C4-2B (cell line): ENCODE measurements around the gene AQP6.

Source experiments
- H3K27ac ChIP-seq: fragments of 450-650 bp; 2 replicates; pipeline ENCODE4 v1.5.1; 2017
- CTCF ChIP-seq: fragments of 450-650 bp; conservative IDR thresholded peaks from 2 replicates; pipeline ENCODE4 v1.5.1; 2017; ENCODE audit warnings: mild to moderate bottlenecking
- ZFX ChIP-seq: fragments of 450-650 bp; IDR thresholded peaks from 2 replicates; pipeline ENCODE4 v1.6.1; 2017

AQP6 gene

GRCh38 chr12:49998453-49998852 is 25.7 kb downstream of the AQP6 start:
- no peak overlapping the region for H3K27ac ChIP-seq
- no peak for TF ChIP-seq ZFX
- TF ChIP-seq CTCF: no peak

- TF ChIP-seq CTCF (no peak), ZFX (no peak)
- no peak overlapping the region for H3K27ac ChIP-seq
Measured at GRCh38 chr12:50003595-50003994, 30.8 kb downstream of the AQP6 start.

GRCh38 chr12:50004696-50005095 is 31.9 kb downstream of the AQP6 start:
- H3K27ac ChIP-seq: no peak overlapping the region

GRCh38 chr12:50005175-50005574 is 32.4 kb downstream of the AQP6 start:
- no peak for TF ChIP-seq ZFX
- TF ChIP-seq CTCF: no peak
- no peak overlapping the region for H3K27ac ChIP-seq

More at GRCh38 chr12:50004696-50005095, 31.9 kb downstream of the AQP6 start:
- TF ChIP-seq CTCF (no peak), ZFX (no peak)

GRCh38 chr12:50006280-50006679 is 33.5 kb downstream of the AQP6 start:
- TF ChIP-seq ZFX (no peak), CTCF (no peak)
- no peak overlapping the region for H3K27ac ChIP-seq

GRCh38 chr12:50006754-50007442 is 34.2 kb downstream of the AQP6 start:
- no peak overlapping the region for H3K27ac ChIP-seq
- no peak for TF ChIP-seq ZFX
- TF ChIP-seq CTCF: no peak

- TF ChIP-seq ZFX: no peak
- no peak for TF ChIP-seq CTCF
- H3K27ac ChIP-seq: no peak overlapping the region
Measured at GRCh38 chr12:50013361-50014147, 40.8 kb downstream of the AQP6 start.
